ENCODE measurements around the gene PLEKHN1. TPM values are rescaled to one million over a fixed set of nuclear protein-coding genes. Genes with fewer than 3 reads are reported as not detected.
"Not testable (repeated sequence)": the region's sequence is repeated elsewhere in the genome, so short reads cannot be mapped to it uniquely, and the experiment has no call there.

Gene PLEKHN1
- total RNA-seq, 1 donor from 2014 or later: 1.9 TPM

GRCh38 chr1:1013105-1013921, 47.0 kb downstream of the PLEKHN1 start, which contains the start of gene ISG15:
ISG15 (plus strand) TSS chr1:1013497; CDS start chr1:1013574, 77 bp downstream.
- DNase-seq: peak; percentile 81

- no peak for DNase-seq
Measured at GRCh38 chr1:1013922-1014648, 47.8 kb downstream of the PLEKHN1 start.

- DNase-seq: no peak
Measured at GRCh38 chr1:1014799-1015681, 48.8 kb downstream of the PLEKHN1 start.

- not testable (repeated sequence) for DNase-seq
Measured at GRCh38 chr1:1017397-1018320, 51.4 kb downstream of the PLEKHN1 start.

GRCh38 chr1:1018321-1018685, 52.0 kb downstream of the PLEKHN1 start:
- DNase-seq: not testable (repeated sequence)

- peak; percentile 74 for DNase-seq
Measured at GRCh38 chr1:1019122-1019999, 53.1 kb downstream of the PLEKHN1 start.

- DNase-seq: no peak
Measured at GRCh38 chr1:1020000-1020404, 53.7 kb downstream of the PLEKHN1 start, which contains the start of gene AGRN. AGRN (plus strand) TSS chr1:1020120; CDS start chr1:1020173, 53 bp downstream.

- DNase-seq: no peak
Measured at GRCh38 chr1:1020415-1021009, 54.2 kb downstream of the PLEKHN1 start.

- no peak for DNase-seq
Measured at GRCh38 chr1:1021010-1021919, 55.0 kb downstream of the PLEKHN1 start.

- no peak for DNase-seq
Measured at GRCh38 chr1:1021920-1022259, 55.6 kb downstream of the PLEKHN1 start.

- DNase-seq: no peak
Measured at GRCh38 chr1:1022302-1023009, 56.2 kb downstream of the PLEKHN1 start.

GRCh38 chr1:1023700-1024099, 57.4 kb downstream of the PLEKHN1 start:
- no peak for DNase-seq

- DNase-seq: no peak
Measured at GRCh38 chr1:1024149-1024770, 58.0 kb downstream of the PLEKHN1 start.

- no peak for DNase-seq
Measured at GRCh38 chr1:1024771-1025699, 58.8 kb downstream of the PLEKHN1 start.

Measured in skin of body (tissue), 2 donors.